Activated naive CD4-positive, alpha-beta T cell treated with anti-CD3 and anti-CD28 coated beads, Interleukin-2, amount 50 U/mL, for 72 hours (primary cell): Measurements from ENCODE around the gene CABYR. TPM values are rescaled to one million over a fixed set of nuclear protein-coding genes. Genes with fewer than 3 reads are reported as not detected.
A peak's percentile ranks its signal among the peaks of the same experiment; 100 is the strongest.

ENCODE experiments used
- ATAC-seq, 2 donors: fragments of 150-1000 bp; cut with Tn5 transposase; 2 replicates each; pipeline ENCODE4 v1.10.0; 2021; ENCODE audit warnings: mild to moderate bottlenecking in 2 of 2, moderate library complexity in 2 of 2
- DNase-seq, 2 donors: peaks; one replicate each; pipeline ENCODE4 v3.0.0; 2021 to 2022; ENCODE audit warnings: low spot score in 2 of 2
- H3K27ac Mint-ChIP-seq, 2 donors: one replicate each; pipeline ENCODE4 v1.8.0; 2022; ENCODE audit warnings: mild to moderate bottlenecking in 2 of 2, mixed read lengths in 2 of 2
- H3K36me3 Mint-ChIP-seq, 2 donors: one replicate each; pipeline ENCODE4 v1.8.0; 2022; ENCODE audit warnings: mixed read lengths in 2 of 2
- H3K9me3 Mint-ChIP-seq, 2 donors: one replicate each; pipeline ENCODE4 v1.8.0; 2022; ENCODE audit warnings: mixed read lengths in 2 of 2
- total RNA-seq, 2 donors: library from RNA; stranded (reverse); gene quantifications; one replicate each; pipeline ENCODE4 v1.2.3, GENCODE V29; 2022

CABYR gene
- total RNA-seq, 2 donors from 2014 or later, result 0.84 to 2.6 TPM

- Mint-ChIP-seq H3K9me3 (no peaks in the 10 kb centered on the region), H3K36me3 (no peaks in the 10 kb centered on the region), H3K27ac (no peak overlapping the region)
- DNase-seq (peak in 1 of 2 donors; percentile 75), ATAC-seq (peak in 1 of 2 donors; percentile 57)
Observed at GRCh38 chr18:24176727-24177416, 38.0 kb downstream of the CABYR start.

DNA sequence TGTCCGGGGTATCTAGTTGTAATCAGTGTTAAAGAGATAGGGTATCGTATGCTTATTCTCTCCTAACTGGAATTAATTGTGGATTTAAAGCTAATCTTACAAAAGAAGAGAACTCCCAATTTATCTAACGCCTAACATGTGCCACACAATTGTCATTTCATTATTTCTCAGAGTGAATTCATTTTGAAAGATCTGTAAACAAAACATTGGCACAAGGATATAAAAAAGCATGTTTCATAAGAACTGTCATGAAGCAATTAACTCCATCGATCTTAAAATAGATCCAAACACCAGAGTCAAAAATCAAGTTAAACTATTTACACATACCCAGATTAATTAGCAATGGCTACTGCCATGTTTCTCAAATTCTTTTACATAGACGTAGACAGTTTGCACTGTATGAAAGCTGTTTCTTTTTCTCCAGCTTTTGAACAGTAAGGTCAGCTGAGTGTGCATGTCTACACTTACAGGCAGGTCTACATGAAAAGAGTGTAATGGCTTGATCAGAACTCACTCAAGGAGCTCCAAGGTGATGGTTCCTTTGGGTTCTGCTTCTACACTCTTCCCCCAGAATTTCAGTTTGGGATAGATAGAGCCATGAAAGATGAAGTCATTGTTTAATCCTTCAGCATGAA lies 38.8 kb downstream of the CABYR start:
- H3K9me3 Mint-ChIP-seq, result no peaks in the 10 kb centered on the region
- H3K36me3 Mint-ChIP-seq, result no peaks in the 10 kb centered on the region
- ATAC-seq (no peak), DNase-seq (no peak)
- H3K27ac Mint-ChIP-seq, result no peak overlapping the region

GRCh38 chr18:24180048-24180447 lies 41.2 kb downstream of the CABYR start:
- no peaks in the 10 kb centered on the region for H3K9me3 Mint-ChIP-seq
- no peak overlapping the region for H3K27ac Mint-ChIP-seq
- ATAC-seq (no peak), DNase-seq (no peak)
- no peaks in the 10 kb centered on the region for H3K36me3 Mint-ChIP-seq

- H3K27ac Mint-ChIP-seq, result no peak overlapping the region
- H3K36me3 Mint-ChIP-seq, result no peaks in the 10 kb centered on the region
- no peak for DNase-seq
- peak in 1 of 2 donors; percentile 73 for ATAC-seq
- no peaks in the 10 kb centered on the region for H3K9me3 Mint-ChIP-seq
Observed at GRCh38 chr18:24181806-24182205, 42.9 kb downstream of the CABYR start.

DNA sequence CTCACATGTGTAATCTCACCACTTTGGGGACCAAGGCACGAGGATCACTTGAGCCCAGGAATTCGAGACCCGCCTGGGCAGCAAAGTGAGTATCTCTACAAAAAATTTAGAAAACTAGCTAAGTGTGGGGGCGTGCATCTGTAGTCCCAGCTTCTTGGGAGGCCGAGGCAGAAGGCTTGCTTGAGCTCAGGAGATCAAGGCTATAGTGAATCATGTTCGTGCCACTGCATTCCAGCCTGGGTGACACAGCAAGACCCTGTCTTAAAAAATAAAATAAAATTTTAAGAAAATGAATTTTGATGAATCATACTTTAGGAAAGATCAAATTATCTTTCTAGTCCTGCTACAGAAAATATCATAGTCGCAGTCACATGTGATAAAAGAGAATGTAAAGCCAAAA lies 46.9 kb downstream of the CABYR start:
- no peak for ATAC-seq
- no peaks in the 10 kb centered on the region for H3K9me3 Mint-ChIP-seq

DNA sequence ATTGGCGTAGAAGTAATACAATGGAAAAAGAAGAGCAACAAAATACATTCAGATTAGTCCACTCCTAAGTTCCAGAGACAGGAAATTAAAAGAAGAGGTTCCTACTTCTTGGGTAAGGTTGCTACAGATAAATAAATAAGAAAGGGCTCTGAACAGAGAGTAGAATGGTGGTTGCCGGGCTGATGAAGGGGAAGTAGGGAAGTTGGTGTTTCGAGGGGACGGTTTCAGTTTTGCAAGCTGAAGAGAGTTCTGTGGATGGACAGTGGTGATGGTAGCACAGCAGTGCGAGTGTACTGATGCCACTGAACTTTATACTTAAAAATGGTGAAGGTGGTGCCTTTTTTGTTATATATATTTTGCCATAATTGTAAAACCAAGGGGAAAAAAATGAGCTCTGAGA lies 48.2 kb downstream of the CABYR start:
- DNase-seq (no peak), ATAC-seq (no peak)
- Mint-ChIP-seq H3K36me3 (no peaks in the 10 kb centered on the region), H3K27ac (no peak overlapping the region), H3K9me3 (no peaks in the 10 kb centered on the region)

More for the DNA sequence above, 46.9 kb downstream of the CABYR start:
- DNase-seq, result no peak
- Mint-ChIP-seq H3K36me3 (no peaks in the 10 kb centered on the region), H3K27ac (no peak overlapping the region)

DNA sequence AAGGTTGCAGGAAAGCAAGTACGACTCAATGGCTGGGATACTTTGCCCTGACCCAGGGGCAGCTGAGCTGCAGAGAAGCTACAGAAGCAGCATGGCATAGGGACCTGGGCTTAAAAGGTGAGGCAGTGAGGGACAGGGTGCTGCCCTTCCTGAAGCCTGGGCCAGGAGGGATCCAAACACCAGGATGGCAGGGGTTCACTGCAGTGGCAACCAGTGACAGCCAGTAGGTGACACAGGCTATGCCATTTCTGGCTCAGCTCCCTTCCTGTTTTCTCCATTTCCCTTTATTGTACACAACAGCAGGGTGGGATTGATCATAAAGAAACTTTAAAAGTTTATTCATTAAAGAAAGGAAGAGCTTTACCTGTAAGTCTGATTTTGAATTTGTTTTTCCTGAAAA lies 48.8 kb downstream of the CABYR start:
- Mint-ChIP-seq H3K9me3 (no peaks in the 10 kb centered on the region), H3K36me3 (no peaks in the 10 kb centered on the region), H3K27ac (no peak overlapping the region)
- DNase-seq, result no peak
- ATAC-seq, result no peak

DNA sequence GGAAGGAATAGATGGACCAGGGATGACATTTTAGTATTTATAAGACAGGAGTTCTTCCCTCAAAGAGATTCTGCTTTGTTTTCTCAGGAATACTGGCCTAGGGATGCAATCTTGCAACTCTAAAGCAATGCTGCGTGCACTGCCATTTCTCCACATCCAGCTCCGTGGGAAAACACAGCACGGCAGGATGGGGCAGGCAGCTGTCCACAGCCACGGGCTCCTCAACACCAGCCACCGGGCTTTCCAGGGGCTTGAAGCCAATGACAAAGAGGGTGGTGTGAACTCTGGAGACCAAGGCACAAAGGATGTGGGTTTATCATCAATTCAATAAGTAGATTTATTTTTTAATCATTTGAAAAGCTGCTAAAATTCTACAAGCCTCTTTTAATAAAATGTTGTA lies 49.3 kb downstream of the CABYR start:
- no peak overlapping the region for H3K27ac Mint-ChIP-seq
- no peaks in the 10 kb centered on the region for H3K36me3 Mint-ChIP-seq
- no peaks in the 10 kb centered on the region for H3K9me3 Mint-ChIP-seq
- DNase-seq (no peak), ATAC-seq (no peak)

DNA sequence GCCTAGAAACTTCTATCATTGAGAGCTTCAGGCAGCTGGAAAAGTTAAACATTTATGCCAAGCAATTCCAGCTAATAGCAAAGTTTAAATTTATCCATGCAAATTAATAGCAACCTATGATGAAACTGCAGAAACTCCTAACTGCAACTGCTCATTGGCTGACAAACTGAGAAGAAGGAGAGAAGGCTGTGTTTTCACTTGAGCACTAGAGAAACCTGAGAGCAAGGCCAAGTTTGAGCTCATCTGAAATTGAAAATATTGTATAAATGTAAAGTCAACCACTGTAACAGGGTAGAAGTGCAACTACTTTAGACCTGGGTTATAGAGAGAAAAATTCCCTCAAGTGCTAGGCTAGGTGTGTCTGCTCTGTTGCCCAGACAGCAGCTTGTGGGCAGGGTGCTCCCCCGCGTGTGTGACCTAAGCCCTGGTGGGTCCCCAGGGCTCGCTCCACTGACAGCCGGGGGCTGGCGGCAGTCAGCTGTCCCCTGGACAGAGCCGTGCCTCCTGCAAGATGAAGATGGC lies 50.2 kb downstream of the CABYR start:
- no peak overlapping the region for H3K27ac Mint-ChIP-seq
- ATAC-seq, result no peak
- DNase-seq, result no peak
- no peaks in the 10 kb centered on the region for H3K36me3 Mint-ChIP-seq
- no peaks in the 10 kb centered on the region for H3K9me3 Mint-ChIP-seq

DNA sequence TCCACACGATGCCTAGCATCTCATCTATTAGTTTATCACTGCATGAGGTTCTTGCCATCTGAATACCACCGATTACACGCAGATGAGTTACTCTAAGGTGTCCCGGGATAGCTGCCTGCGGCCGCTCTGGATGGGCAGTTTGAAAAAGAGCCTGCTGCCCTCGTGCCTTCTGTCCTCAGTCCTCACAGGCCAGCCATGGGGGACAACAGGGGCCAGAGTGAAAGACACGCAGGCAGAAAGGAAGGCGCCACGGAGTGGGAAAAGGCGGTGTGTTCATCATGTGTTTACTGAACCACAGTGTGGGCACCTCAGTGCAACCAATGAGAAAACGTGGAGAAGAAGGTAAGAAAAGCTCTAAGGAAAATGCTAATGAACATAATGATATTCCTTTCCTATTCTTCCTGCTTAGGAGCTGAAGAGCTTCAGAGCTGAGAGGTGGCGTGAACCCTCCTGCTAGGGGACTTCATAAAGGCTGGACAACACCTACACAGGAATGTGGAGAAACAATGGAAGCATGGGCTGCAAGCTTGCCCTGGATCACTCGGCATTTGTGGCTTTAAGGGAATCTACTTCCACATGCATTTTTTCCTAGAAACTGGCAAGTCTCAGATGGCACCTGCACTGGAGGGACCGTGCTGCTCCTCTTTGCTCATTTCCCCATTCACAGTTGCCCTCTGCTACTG lies 50.9 kb downstream of the CABYR start:
- no peaks in the 10 kb centered on the region for H3K9me3 Mint-ChIP-seq
- ATAC-seq (no peak), DNase-seq (no peak)
- H3K27ac Mint-ChIP-seq, result no peak overlapping the region
- H3K36me3 Mint-ChIP-seq, result no peaks in the 10 kb centered on the region

DNA sequence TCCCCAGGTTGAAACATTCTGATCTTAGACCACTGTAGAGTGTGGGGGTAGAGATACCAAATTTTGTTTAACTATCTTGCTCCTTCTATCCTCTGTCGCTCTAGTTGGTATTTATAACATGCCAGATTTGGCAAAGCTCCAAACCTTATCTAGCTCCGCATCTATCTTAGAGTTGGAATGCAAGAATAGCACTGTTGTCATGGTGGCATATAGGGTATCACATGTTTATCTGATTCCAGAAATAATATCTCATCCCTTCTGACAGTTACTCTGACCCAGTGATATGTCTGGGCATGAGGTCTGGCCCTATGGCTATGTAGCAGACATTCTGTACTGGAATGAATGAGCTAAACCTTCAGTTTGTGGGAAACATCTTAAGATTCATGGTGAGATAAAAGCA lies 51.7 kb downstream of the CABYR start:
- no peak for ATAC-seq

GRCh38 chr18:24195296-24196053 lies 56.6 kb downstream of the CABYR start:
- Mint-ChIP-seq H3K36me3 (no peaks in the 10 kb centered on the region), H3K27ac (no peak overlapping the region), H3K9me3 (no peaks in the 10 kb centered on the region)
- ATAC-seq (no peak), DNase-seq (no peak)

More for the DNA sequence above, 51.7 kb downstream of the CABYR start:
- H3K36me3 Mint-ChIP-seq, result no peaks in the 10 kb centered on the region
- H3K27ac Mint-ChIP-seq, result no peak overlapping the region
- DNase-seq, result no peak
- H3K9me3 Mint-ChIP-seq, result no peaks in the 10 kb centered on the region

- Mint-ChIP-seq H3K27ac (no peak overlapping the region), H3K36me3 (no peaks in the 10 kb centered on the region), H3K9me3 (no peaks in the 10 kb centered on the region)
- DNase-seq, result no peak
- ATAC-seq, result no peak
Observed at GRCh38 chr18:24196764-24197163, 57.9 kb downstream of the CABYR start.

GRCh38 chr18:24197412-24197811 lies 58.5 kb downstream of the CABYR start:
- no peak for DNase-seq
- no peak for ATAC-seq
- no peaks in the 10 kb centered on the region for H3K9me3 Mint-ChIP-seq

GRCh38 chr18:24198461-24198860 lies 59.6 kb downstream of the CABYR start:
- Mint-ChIP-seq H3K36me3 (no peaks in the 10 kb centered on the region), H3K27ac (no peak overlapping the region), H3K9me3 (no peaks in the 10 kb centered on the region)
- ATAC-seq (no peak), DNase-seq (no peak)

More at GRCh38 chr18:24197412-24197811, 58.5 kb downstream of the CABYR start:
- Mint-ChIP-seq H3K36me3 (no peaks in the 10 kb centered on the region), H3K27ac (no peak overlapping the region)

DNA sequence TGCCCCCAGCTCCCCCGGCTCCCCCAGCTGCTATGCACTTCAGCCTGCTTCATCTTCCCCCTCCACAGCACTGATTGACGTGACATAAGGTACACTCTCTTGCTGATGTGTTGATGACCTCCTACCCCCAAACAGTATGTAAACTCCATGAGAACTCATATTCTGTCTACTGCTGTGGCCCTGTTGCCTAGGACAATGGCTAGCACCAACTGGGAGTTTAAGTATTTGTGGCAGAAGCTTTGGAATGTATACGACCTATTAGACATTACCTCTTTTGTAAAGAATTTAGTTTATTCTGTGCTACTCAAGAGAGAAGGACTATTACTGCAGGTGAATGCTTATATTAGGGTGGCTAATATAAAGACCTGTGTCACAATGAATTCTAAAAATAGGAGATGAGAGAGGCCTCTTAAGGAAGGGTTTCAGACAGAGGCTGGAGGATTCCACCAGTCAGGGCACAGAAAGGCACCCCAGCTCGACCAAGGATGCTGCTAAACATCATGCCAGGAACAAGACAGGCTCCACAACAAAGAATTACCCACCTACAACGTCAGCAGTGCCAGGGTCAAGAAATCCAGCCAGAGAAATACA lies 60.6 kb downstream of the CABYR start:
- no peak for ATAC-seq
- H3K27ac Mint-ChIP-seq, result no peak overlapping the region
- H3K9me3 Mint-ChIP-seq, result no peaks in the 10 kb centered on the region

More for the DNA sequence above, 60.6 kb downstream of the CABYR start:
- no peak for DNase-seq
- H3K36me3 Mint-ChIP-seq, result no peaks in the 10 kb centered on the region
